GM23248 (cell line): ENCODE results near the gene CHRM1. TPM values are rescaled to one million over a fixed set of nuclear protein-coding genes. Genes with fewer than 3 reads are reported as not detected.

ENCODE experiments used
- DNase-seq: peaks from one replicate; pipeline ENCODE4 v3.0.0-alpha.2; 2015
- H2AFZ ChIP-seq: fragments of 200-600 bp; sonication (generic); 2 replicates; pipeline ENCODE4 v1.6.1; 2016; ENCODE audit warnings: antibody characterized with exemption
- H3F3A ChIP-seq: fragments of 200-600 bp; sonication (generic); 2 replicates; pipeline ENCODE4 v1.6.1; 2016; ENCODE audit warnings: mild to moderate bottlenecking, antibody characterized with exemption, mixed run types; ENCODE audit not compliant: insufficient read depth
- H3K27ac ChIP-seq: fragments of 200-600 bp; sonication (generic); 2 replicates; pipeline ENCODE4 v1.5.1; 2016; ENCODE audit warnings: mild to moderate bottlenecking
- H3K27me3 ChIP-seq: fragments of 200-600 bp; sonication (generic); replicated peaks from 2 replicates; pipeline ENCODE4 v1.6.1; 2016; ENCODE audit warnings: mild to moderate bottlenecking; ENCODE audit not compliant: insufficient read depth
- H3K36me3 ChIP-seq: fragments of 200-600 bp; sonication (generic); 2 replicates; pipeline ENCODE4 v1.6.1; 2016; ENCODE audit warnings: low read depth, mild to moderate bottlenecking
- H3K4me1 ChIP-seq: fragments of 200-600 bp; sonication (generic); 2 replicates; pipeline ENCODE4 v1.6.1; 2016; ENCODE audit warnings: mild to moderate bottlenecking; ENCODE audit not compliant: insufficient read depth
- H3K4me2 ChIP-seq: fragments of 200-600 bp; sonication (generic); one replicate; pipeline ENCODE4 v1.6.1; 2016; ENCODE audit warnings: mild to moderate bottlenecking; ENCODE audit not compliant: unreplicated experiment
- H3K4me3 ChIP-seq: fragments of 200-600 bp; sonication (generic); 2 replicates; pipeline ENCODE4 v1.5.1; 2016; ENCODE audit warnings: mild to moderate bottlenecking
- H3K79me2 ChIP-seq: fragments of 200-600 bp; sonication (generic); 2 replicates; pipeline ENCODE4 v1.6.1; 2016; ENCODE audit warnings: mild to moderate bottlenecking; ENCODE audit not compliant: insufficient read depth
- H3K9ac ChIP-seq: fragments of 200-600 bp; sonication (generic); 2 replicates; pipeline ENCODE4 v1.6.1; 2016; ENCODE audit warnings: mild to moderate bottlenecking
- H3K9me2 ChIP-seq: fragments of 200-600 bp; sonication (generic); 2 replicates; pipeline ENCODE4 v1.6.1; 2016; ENCODE audit warnings: mixed run types, mild to moderate bottlenecking, moderate library complexity; ENCODE audit not compliant: insufficient read depth
- H3K9me3 ChIP-seq: fragments of 200-600 bp; sonication (generic); one replicate; pipeline ENCODE4 v1.6.1; 2017; ENCODE audit warnings: low read depth
- H4K20me1 ChIP-seq: fragments of 200-600 bp; sonication (generic); 2 replicates; pipeline ENCODE4 v1.6.0; 2016; ENCODE audit not compliant: insufficient read depth
- EZH2 ChIP-seq: fragments of 200-600 bp; sonication (generic); IDR thresholded peaks from 2 replicates; pipeline ENCODE4 v1.6.1; 2018; ENCODE audit warnings: antibody characterized with exemption, mild to moderate bottlenecking; ENCODE audit not compliant: insufficient read depth, poor library complexity, severe bottlenecking
- EZH2phosphoT487 ChIP-seq: fragments of 200-600 bp; sonication (generic); IDR thresholded peaks from 2 replicates; pipeline ENCODE4 v1.6.1; 2018; ENCODE audit warnings: antibody characterized with exemption, moderate library complexity, mild to moderate bottlenecking, low read depth; ENCODE audit not compliant: insufficient read depth
- whole genome bisulfite sequencing, 2 experiments: methylation state at CpG; one replicate each; pipeline ENCODE4 v1.1.6; 2015 to 2017; ENCODE audit warnings: low lambda C conversion rate in 2 of 2, low coverage in 1 of 2; ENCODE audit errors: missing lambda C conversion rate in 2 of 2; 5-methylcytosine and 5-hydroxymethylcytosine counted together
- in situ Hi-C: fragments of 300-500 bp; cut with MboI; formaldehyde crosslinking; loops from 2 replicates; pipeline ENCODE4 v1.15.0; 2020
- polyA plus RNA-seq: library from polyadenylated mRNA; unstranded; fragments of >200 nt; fragmentation: Nextera tagmentation; extraction: Ambion mirVana; gene quantifications from 2 replicates; pipeline ENCODE4 v1.2.1, GENCODE V29; 2016
- total RNA-seq: library from RNA; depleted of rRNA; stranded (reverse); fragments of >200 nt; shearing (Covaris generic); gene quantifications from 2 replicates; pipeline ENCODE4 v1.2.3, GENCODE V29; 2014

CHRM1 gene
- total and polyA plus RNA-seq, 2 experiments from 2014 or later: not detected

DNA sequence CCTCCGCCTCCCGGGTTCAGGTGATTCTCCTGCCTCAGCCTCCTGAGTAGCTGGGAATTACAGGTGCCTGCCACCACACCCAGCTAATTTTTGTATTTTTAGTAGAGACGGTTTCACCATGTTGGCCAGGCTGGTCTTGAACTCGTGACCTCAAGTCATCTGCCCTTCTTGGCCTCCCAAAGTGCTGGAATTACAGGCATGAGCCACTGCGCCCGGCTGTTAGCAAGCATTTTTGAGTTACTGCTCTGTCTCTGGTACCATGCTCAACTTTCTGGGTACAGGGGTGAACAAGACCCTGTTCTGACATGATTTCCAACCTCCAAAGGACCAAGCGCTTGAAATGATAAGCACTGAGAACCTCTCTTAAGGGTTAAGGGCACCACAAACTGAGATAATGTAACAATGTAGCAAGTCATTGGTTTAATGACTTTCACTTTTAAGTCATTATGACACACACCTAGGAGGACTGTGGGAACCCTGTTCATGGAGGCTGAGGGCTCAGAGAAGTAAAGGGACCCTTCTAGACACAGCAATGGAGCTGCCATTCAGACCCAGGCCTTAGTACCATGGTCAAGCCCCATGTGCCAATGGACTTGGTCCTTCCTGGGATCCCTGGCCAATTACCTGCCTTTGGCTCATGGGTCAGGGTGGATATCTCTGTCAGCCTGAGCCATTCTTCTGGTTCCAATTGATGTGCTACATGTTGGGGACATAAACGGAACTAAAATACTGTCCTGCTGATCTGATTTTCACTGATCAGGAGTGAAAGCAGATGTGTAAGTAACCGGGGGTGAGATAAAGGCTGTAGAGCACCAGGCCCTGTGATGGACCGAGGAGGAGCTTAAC lies 28.9 kb downstream of the CHRM1 start:
- Histone ChIP-seq H3K9ac (no peak overlapping the region), H3F3A (peaks cover 38% of the 10 kb centered on the region), H3K27ac (no peak overlapping the region), H3K4me1 (no peaks in the 10 kb centered on the region; the same call in 1 of the 2 replicates), H3K27me3 (no peaks in the 10 kb centered on the region), H3K9me3 (no peaks in the 10 kb centered on the region), H3K4me3 (no peak overlapping the region), H3K4me2 (no peak overlapping the region), H3K36me3 (peaks cover 20% of the 10 kb centered on the region), H2AFZ (no peak overlapping the region), H4K20me1 (0 out of 2 replicates have a peak, but pooled peaks cover under 1% of the 10 kb centered on the region), H3K79me2 (peaks cover 2% of the 10 kb centered on the region; the same call in 1 of the 2 replicates), H3K9me2 (no peaks in the 10 kb centered on the region)
- DNase-seq: no peak
- in situ Hi-C loops: no loop called here
- TF ChIP-seq EZH2phosphoT487 (no peak), EZH2 (no peak)
- 72% methylated on average over 10 of the region's 10 CpGs for WGBS, 2 experiments

DNA sequence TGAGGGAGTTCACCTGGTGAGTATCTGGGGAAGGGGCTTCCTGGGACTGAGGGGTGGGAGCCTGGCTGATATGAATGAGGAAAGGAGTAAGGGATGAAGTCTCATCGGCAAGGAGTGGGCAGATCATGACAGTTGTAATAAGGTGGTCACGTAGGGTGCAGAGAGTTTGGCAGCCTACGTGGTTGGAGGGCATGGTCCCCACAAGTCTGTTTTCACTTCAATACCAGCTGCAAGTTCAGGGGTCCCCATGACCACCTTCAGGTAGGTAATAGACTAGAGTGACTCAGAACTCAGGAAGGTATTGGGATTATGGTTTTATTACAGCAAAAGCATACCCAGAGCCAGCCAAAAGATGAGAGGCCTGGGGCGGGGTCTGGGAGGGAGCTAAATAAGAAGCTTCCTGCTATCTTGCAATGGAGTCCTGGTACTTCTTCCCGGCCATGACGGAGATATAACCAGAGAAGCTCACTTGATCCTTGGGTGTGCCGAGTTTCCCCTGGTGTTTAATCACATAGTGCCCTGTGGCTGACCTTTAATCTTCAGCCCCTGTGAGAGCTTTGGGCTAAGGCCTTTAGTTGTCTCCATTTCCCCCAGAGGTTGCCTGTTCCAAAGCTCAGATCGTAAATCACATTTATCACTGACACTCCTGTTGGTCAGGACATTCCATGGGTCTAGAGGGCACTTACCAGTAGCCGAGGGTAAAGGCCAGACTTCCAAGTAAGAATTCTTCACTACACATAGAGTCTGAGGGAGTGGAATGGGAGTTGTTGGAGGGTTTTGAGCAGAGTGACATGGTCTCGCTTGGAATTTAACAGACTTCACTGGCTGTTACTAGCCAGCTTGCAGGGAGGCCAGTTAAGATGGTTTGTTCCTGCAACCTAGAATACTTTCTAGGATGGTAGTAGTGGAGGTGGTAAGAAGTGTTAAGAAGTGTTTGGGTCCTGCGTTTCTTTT lies 31.4 kb downstream of the CHRM1 start:
- Histone ChIP-seq H3K27ac (peak overlapping the region; percentile 20), H3K36me3 (peaks cover 46% of the 10 kb centered on the region), H3K9me2 (no peaks in the 10 kb centered on the region), H3K4me2 (peak overlapping the region; percentile 3), H3K79me2 (peaks cover 27% of the 10 kb centered on the region), H3K27me3 (no peaks in the 10 kb centered on the region), H3K4me1 (peaks cover 23% of the 10 kb centered on the region), H2AFZ (no peak overlapping the region), H3F3A (peaks cover 62% of the 10 kb centered on the region), H3K9me3 (no peaks in the 10 kb centered on the region), H3K9ac (no peak overlapping the region), H4K20me1 (0 out of 2 replicates have a peak, but pooled peaks cover 13% of the 10 kb centered on the region), H3K4me3 (no peak overlapping the region)
- TF ChIP-seq EZH2phosphoT487: no peak
- in situ Hi-C loops: no loop called here
- peak; percentile 33 for DNase-seq
- WGBS, 2 experiments: 58 to 60% methylated on average over 11 of the region's 11 CpGs

DNA sequence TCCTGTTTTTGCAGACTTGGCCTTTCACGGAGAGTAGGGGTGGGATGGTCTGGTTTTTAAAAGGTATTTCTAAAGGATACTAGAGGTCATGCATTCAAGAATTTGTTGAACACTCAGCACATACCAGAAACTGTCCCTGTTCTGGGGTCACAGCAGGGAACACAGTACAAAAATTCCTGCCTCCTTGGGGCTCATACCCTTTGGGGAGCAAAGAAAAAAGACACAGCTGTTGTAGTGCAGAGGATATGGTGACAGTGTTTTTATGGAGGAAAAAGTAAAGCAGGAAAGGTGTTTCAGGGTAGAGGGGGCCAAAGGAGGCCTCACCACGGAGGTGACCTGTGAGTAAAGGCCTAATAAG lies 32.1 kb downstream of the CHRM1 start:
- Histone ChIP-seq H3K27me3 (no peaks in the 10 kb centered on the region), H3K36me3 (peaks cover 50% of the 10 kb centered on the region), H3K79me2 (peaks cover 34% of the 10 kb centered on the region), H3K4me2 (peak overlapping the region; percentile 3), H3K27ac (peak overlapping the region; percentile 20), H3K4me3 (no peak overlapping the region), H3K9ac (no peak overlapping the region), H3F3A (peaks cover 66% of the 10 kb centered on the region), H3K9me3 (no peaks in the 10 kb centered on the region), H4K20me1 (peaks cover 16% of the 10 kb centered on the region; the same call in 1 of the 2 replicates), H3K4me1 (peaks cover 25% of the 10 kb centered on the region), H2AFZ (no peak overlapping the region), H3K9me2 (no peaks in the 10 kb centered on the region)
- 3 to 14% methylated on average over 2 of the region's 2 CpGs for WGBS, 2 experiments
- no peak for DNase-seq
- TF ChIP-seq EZH2phosphoT487 (no peak), EZH2 (no peak)
- in situ Hi-C loops: no loop called here

DNA sequence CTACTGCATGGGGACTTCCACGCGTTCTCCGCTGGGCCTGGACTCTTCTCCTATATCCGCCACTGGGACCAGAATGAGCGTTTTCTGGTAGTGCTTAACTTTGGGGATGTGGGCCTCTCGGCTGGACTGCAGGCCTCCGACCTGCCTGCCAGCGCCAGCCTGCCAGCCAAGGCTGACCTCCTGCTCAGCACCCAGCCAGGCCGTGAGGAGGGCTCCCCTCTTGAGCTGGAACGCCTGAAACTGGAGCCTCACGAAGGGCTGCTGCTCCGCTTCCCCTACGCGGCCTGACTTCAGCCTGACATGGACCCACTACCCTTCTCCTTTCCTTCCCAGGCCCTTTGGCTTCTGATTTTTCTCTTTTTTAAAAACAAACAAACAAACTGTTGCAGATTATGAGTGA lies 32.8 kb downstream of the CHRM1 start:
- Histone ChIP-seq H3K4me3 (no peak overlapping the region), H3K9me2 (no peaks in the 10 kb centered on the region)

More for the DNA sequence above, 32.8 kb downstream of the CHRM1 start:
- Histone ChIP-seq H2AFZ (no peak overlapping the region), H3K79me2 (peaks cover 41% of the 10 kb centered on the region), H3K27me3 (no peaks in the 10 kb centered on the region), H4K20me1 (peaks cover 16% of the 10 kb centered on the region; the same call in 1 of the 2 replicates), H3K27ac (peak overlapping the region; percentile 20; the same call in 1 of the 2 replicates), H3K9me3 (no peaks in the 10 kb centered on the region), H3K36me3 (peaks cover 57% of the 10 kb centered on the region), H3K4me2 (no peak overlapping the region), H3F3A (peaks cover 73% of the 10 kb centered on the region), H3K4me1 (peaks cover 32% of the 10 kb centered on the region), H3K9ac (no peak overlapping the region)
- in situ Hi-C loops: no loop called here
- TF ChIP-seq EZH2 (no peak), EZH2phosphoT487 (no peak)
- WGBS, 2 experiments: 89 to 90% methylated on average over 10 to 14 of the region's 14 CpGs
- no peak for DNase-seq
